GM12878 (cell line): Measurements from ENCODE around the gene ATP5PB. TPM values are rescaled to one million over a fixed set of nuclear protein-coding genes. Genes with fewer than 3 reads are reported as not detected.

Experiments used
- ATAC-seq: fragments of 200-7000 bp; cut with Tn5 transposase; 3 replicates; pipeline ENCODE4 v1.9.1; 2020; ENCODE audit warnings: mild to moderate bottlenecking, moderate library complexity
- BruUV-seq: library from RNA; stranded (reverse); fragments of 400-500 nt; replicated peaks from 2 replicates; lab custom pipeline; 2021; lab: Mats Ljungman, UMichigan
- CTCF ChIA-PET: fragments of 300-600 bp; sonication (Branson Sonifier 250); formaldehyde crosslinking; extraction: SDS; loops from one replicate; lab custom pipeline; 2021; ENCODE audit warnings: inconsistent platforms; lab: Yijun Ruan, JAX
- POLR2A ChIA-PET: fragments of 350-600 bp; formaldehyde crosslinking; extraction: SDS; loops from one replicate; lab custom pipeline; 2021; ENCODE audit warnings: inconsistent platforms; lab: Charles Lee
- RAD21 ChIA-PET: fragments of 300-600 bp; sonication (Branson Sonifier 250); formaldehyde crosslinking; loops from one replicate; lab custom pipeline; 2023; ENCODE audit warnings: antibody characterized with exemption; ENCODE audit not compliant: unreplicated experiment; lab: Charles Lee
- SMC1A ChIA-PET: fragments of 300-600 bp; sonication (Branson Sonifier 250); formaldehyde crosslinking; loops from one replicate; lab custom pipeline; 2023; ENCODE audit not compliant: unreplicated experiment, uncharacterized antibody; lab: Charles Lee
- DNase-seq: peaks from one replicate; pipeline ENCODE4 v3.0.0-alpha.2; 2011; ENCODE audit warnings: low read depth, low spot score
- FAIRE-seq: peaks from 3 replicates; lab custom pipeline; 2011; peaks lifted over from hg19 to GRCh38; lab: Jason Lieb, UNC
- H2AFZ ChIP-seq: 2 replicates; pipeline ENCODE4 v1.6.0; 2011; ENCODE audit warnings: low read depth, low read length, control low read depth; ENCODE audit not compliant: control insufficient read depth
- H3K27ac ChIP-seq: 2 replicates; pipeline ENCODE4 v1.5.1; 2011; ENCODE audit warnings: control low read depth; ENCODE audit not compliant: control insufficient read depth, insufficient read depth
- H3K27me3 ChIP-seq, 2 experiments: replicated peaks in 1 of 2; 2 replicates each; pipeline versions ENCODE4 v1.6.0 to v1.6.1; 2011; ENCODE audit warnings: low read length in 1 of 2; ENCODE audit not compliant: control insufficient read depth in 2 of 2, insufficient read depth in 2 of 2
- H3K36me3 ChIP-seq, 2 experiments: 2 replicates each; pipeline ENCODE4 v1.5.1; 2011; ENCODE audit warnings: low read length in 1 of 2; ENCODE audit not compliant: control insufficient read depth in 2 of 2, insufficient read depth in 2 of 2
- H3K4me1 ChIP-seq: 2 replicates; pipeline ENCODE4 v1.6.1; 2011; ENCODE audit warnings: mild to moderate bottlenecking, low read length, moderate library complexity, mixed read lengths; ENCODE audit not compliant: control insufficient read depth, insufficient read depth
- H3K4me2 ChIP-seq: 2 replicates; pipeline ENCODE4 v1.6.0; 2011; ENCODE audit warnings: control low read depth; ENCODE audit not compliant: control insufficient read depth, insufficient read depth
- H3K4me3 ChIP-seq: fragments of 200-600 bp; sonication (generic); 2 replicates; pipeline ENCODE4 v1.5.1; 2016
- H3K79me2 ChIP-seq: 2 replicates; pipeline ENCODE4 v1.6.0; 2011; ENCODE audit warnings: low read length; ENCODE audit not compliant: control insufficient read depth, insufficient read depth
- H3K9ac ChIP-seq: 2 replicates; pipeline ENCODE4 v1.8.0; 2011; ENCODE audit warnings: low read length, control low read depth, mixed read lengths; ENCODE audit not compliant: control insufficient read depth, insufficient read depth
- H3K9me3 ChIP-seq: replicated peaks from 3 replicates; pipeline ENCODE4 v1.5.1; 2011; ENCODE audit warnings: mild to moderate bottlenecking, low read length; ENCODE audit not compliant: control insufficient read depth, insufficient read depth
- H4K20me1 ChIP-seq: 2 replicates; pipeline ENCODE4 v1.6.0; 2011; ENCODE audit not compliant: control insufficient read depth, insufficient read depth
- ATF7 ChIP-seq: fragments of 450-650 bp; IDR thresholded peaks from 2 replicates; pipeline ENCODE4 v1.6.1; 2016; ENCODE audit warnings: low read depth, mild to moderate bottlenecking
- CEBPZ ChIP-seq: fragments of 150-350 bp; IDR thresholded peaks from 2 replicates; pipeline ENCODE4 v1.6.1; 2016; ENCODE audit warnings: low read depth, low read length
- ETV6 ChIP-seq, 2 experiments: fragments of 450-650 bp in 1 of 2; IDR thresholded peaks in 1 of 2; conservative IDR thresholded peaks in 1 of 2; 2 replicates each; pipeline ENCODE4 v1.6.1; 2014; ENCODE audit warnings: antibody characterized with exemption in 1 of 2, borderline replicate concordance in 1 of 2, low read depth in 1 of 2, mild to moderate bottlenecking in 1 of 2, moderate library complexity in 1 of 2
- FOS ChIP-seq: IDR thresholded peaks from 3 replicates; pipeline ENCODE4 v1.6.1; 2011; ENCODE audit warnings: borderline replicate concordance; ENCODE audit not compliant: insufficient read length; ENCODE audit errors: extremely low read depth
- GATAD2B ChIP-seq: fragments of 450-650 bp; conservative IDR thresholded peaks from 2 replicates; pipeline ENCODE4 v1.6.1; 2017; ENCODE audit warnings: low read depth, mild to moderate bottlenecking, moderate library complexity
- MAX ChIP-seq: IDR thresholded peaks from 2 replicates; pipeline ENCODE4 v1.6.1; 2012; ENCODE audit warnings: low read depth, low read length, improper control_type of control experiment
- PAX8 ChIP-seq: fragments of 450-650 bp; IDR thresholded peaks from 2 replicates; pipeline ENCODE4 v1.6.1; 2017; ENCODE audit warnings: mild to moderate bottlenecking, moderate library complexity
- TCF3 ChIP-seq: IDR thresholded peaks from 2 replicates; pipeline ENCODE4 v1.6.1; 2012; ENCODE audit warnings: low read depth, mild to moderate bottlenecking, low read length, borderline replicate concordance; ENCODE audit not compliant: insufficient read depth
- WGBS: methylation state at CpG from one replicate; pipeline ENCODE4 v1.1.6; 2016; ENCODE audit warnings: low lambda C conversion rate; ENCODE audit not compliant: insufficient replicate concordance, insufficient coverage; ENCODE audit errors: missing lambda C conversion rate; 5-methylcytosine and 5-hydroxymethylcytosine counted together
- in situ Hi-C: fragments of 300-500 bp; cut with MboI; formaldehyde crosslinking; loops from 9 replicates; pipeline ENCODE4 v1.14.3; 2018; ENCODE audit warnings: mixed read lengths
- intact Hi-C: fragments of 100-400 bp; cut with micrococcal nuclease; formaldehyde crosslinking; loops from one replicate; pipeline ENCODE4 v1.14.2; 2022; ENCODE audit not compliant: unreplicated experiment
- polyA plus RNA-seq, 11 experiments: library from polyadenylated mRNA; depleted of rRNA in 4 of 11; unstranded in 6 of 11; stranded (reverse) in 5 of 11; fragments of >200 nt; fragmentation: Nextera tagmentation in 4 of 11; fragmentation: Illumina TruSeq in 1 of 11; extraction: Ambion mirVana in 4 of 11; extraction: Trizol in 1 of 11; gene quantifications; 1 replicate in 1 of 11; 2 replicates in 10 of 11; pipeline versions ENCODE4 v1.2.1 to v1.2.3, GENCODE V29; 2011 to 2016; ENCODE audit warnings: inconsistent platforms in 2 of 11, missing spikeins in 2 of 11, low read depth in 1 of 11
- total RNA-seq, 4 experiments: library from RNA; depleted of rRNA in 3 of 4; stranded (reverse); fragments of >200 nt in 3 of 4; fragmentation: Illumina TruSeq in 1 of 4; extraction: Trizol in 1 of 4; gene quantifications; 2 replicates each; pipeline versions ENCODE4 v1.2.1 to v1.2.3, GENCODE V29; 2013 to 2021

ATP5PB gene
- total and polyA plus RNA-seq, 10 of the 15 experiments (the other 5 are each of a cell fraction or from before 2014, with no cell fraction given): 380 to 1,760 (median 677) TPM

- in situ Hi-C loops: loop anchor here (5.0 to 25.0 kb wide), 2 partner anchors 263 to 878 kb away; no protein-coding TSS in a partner anchor
Measured at GRCh38 chr1:111484391-111485026, 35.2 kb downstream of the ATP5PB start.

GRCh38 chr1:111486431-111486830, 37.2 kb downstream of the ATP5PB start:
- Histone ChIP-seq H3K9me3 (no peaks in the 10 kb centered on the region), H3K36me3 (no peaks in the 10 kb centered on the region), H3K79me2 (no peaks in the 10 kb centered on the region), H3K4me2 (no peak overlapping the region), H3K27ac (no peak overlapping the region), H3K4me1 (no peaks in the 10 kb centered on the region), H3K27me3 (no peaks in the 10 kb centered on the region), H3K9ac (no peak overlapping the region), H4K20me1 (no peaks in the 10 kb centered on the region), H2AFZ (no peak overlapping the region), H3K4me3 (no peak overlapping the region)
- ChIA-PET SMC1A (interaction anchor here (0.6 to 12.1 kb wide), 6 partner anchors 10 to 464 kb away, joined by 3 to 128 read pairs (median 8); no protein-coding TSS in a partner anchor), CTCF (interaction anchor here (1.3 to 1.8 kb wide), 4 partner anchors 17 to 280 kb away, joined by 3 to 6 read pairs (median 3); partner anchors contain the start of genes ADORA3 and TMIGD3), RAD21 (no interaction called here), POLR2A (interaction anchor here (0.6 to 1.0 kb wide), 3 partner anchors 13 to 1586 kb away, joined by 3 to 4 read pairs (median 3); no protein-coding TSS in a partner anchor)
- in situ Hi-C loops (loop anchor here (25.0 kb wide), 1 partner anchor 876 kb away; no protein-coding TSS in a partner anchor), intact Hi-C loops (no loop called here)
- FAIRE-seq (no peak), ATAC-seq (no peak), DNase-seq (no peak)
- no peak for TF ChIP-seq PAX8
- TF ChIP-seq MAX: no peak
- no peak for TF ChIP-seq CEBPZ
- TF ChIP-seq ATF7: no peak
- no peak for TF ChIP-seq GATAD2B
- no peak for TF ChIP-seq FOS
- no TSS peak for BruUV-seq
- 80% methylated on average over 7 of the region's 7 CpGs for WGBS

More at GRCh38 chr1:111484391-111485026, 35.2 kb downstream of the ATP5PB start:
- CTCF ChIA-PET: interaction anchor here (0.6 to 0.9 kb wide), 3 partner anchors 12 to 283 kb away, joined by 3 to 4 read pairs (median 3); no protein-coding TSS in a partner anchor
- Histone ChIP-seq H3K36me3 (no peaks in the 10 kb centered on the region), H3K4me2 (no peak overlapping the region), H3K9ac (no peak overlapping the region), H3K4me1 (no peaks in the 10 kb centered on the region), H3K9me3 (no peaks in the 10 kb centered on the region)
- no peak for ATAC-seq
- DNase-seq: no peak
- no peak for TF ChIP-seq ETV6 (conservative IDR thresholded peaks at IDR 0.05 in 1 of 2, IDR thresholded peaks at IDR 0.05 in 1 of 2; ENCODE audit: borderline replicate concordance in 1 of 2, low read depth in 1 of 2)
- no peak for TF ChIP-seq TCF3
- TF ChIP-seq, all 136 proteins: peak for 0
- no peaks in the 10 kb centered on the region for H4K20me1 ChIP-seq
- ChIA-PET RAD21 (interaction anchor here (1.2 to 1.7 kb wide), 2 partner anchors 230 to 267 kb away, joined by 3 to 4 read pairs; no protein-coding TSS in a partner anchor), POLR2A (interaction anchor here (0.6 kb wide), 1 partner anchor 962 kb away, joined by 3 read pairs; no protein-coding TSS in a partner anchor), SMC1A (interaction anchor here (0.7 to 12.1 kb wide), 5 partner anchors 8 to 285 kb away, joined by 3 to 128 read pairs (median 8); no protein-coding TSS in a partner anchor)
- H3K27ac ChIP-seq: no peak overlapping the region
- no peak overlapping the region for H2AFZ ChIP-seq
- FAIRE-seq: no peak
- no peak overlapping the region for H3K4me3 ChIP-seq
- BruUV-seq: no TSS peak
- intact Hi-C loops: no loop called here
- no peaks in the 10 kb centered on the region for H3K79me2 ChIP-seq
- H3K27me3 ChIP-seq: no peaks in the 10 kb centered on the region
